NK-92 treated with Interleukin-12 subunit alpha and Interleukin-12 subunit beta, amount 100 ng/mL, for 24 hours (cell line): ENCODE data around the gene BTBD9.
"Not testable (repeated sequence)": the region's sequence is repeated elsewhere in the genome, so short reads cannot be mapped to it uniquely, and the experiment has no call there.

Source experiments
- DNase-seq: peaks from one replicate; lab custom pipeline; 2025; lab: John Stamatoyannopoulos, UW

Gene BTBD9

DNA sequence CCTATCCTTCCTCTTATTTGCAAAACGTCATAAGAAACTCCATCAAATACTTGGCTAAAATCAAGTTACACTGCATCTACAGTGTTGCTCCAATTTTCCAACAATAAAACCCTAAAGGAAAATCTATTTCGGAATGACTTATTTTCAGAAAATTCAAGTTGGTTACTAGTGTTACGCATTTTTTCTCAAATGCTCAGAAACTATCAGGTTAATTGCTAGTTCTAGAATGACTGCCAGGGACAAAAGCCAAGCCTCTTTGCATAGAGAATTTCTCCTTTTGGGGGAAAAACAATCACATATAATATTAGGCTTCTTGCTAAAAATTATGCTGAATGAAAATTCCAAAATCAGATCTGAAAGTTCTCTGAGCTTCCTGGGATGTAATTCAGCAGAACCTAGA is 210.2 kb downstream of the BTBD9 start:
- DNase-seq, result no peak

- no peak for DNase-seq
Observed at GRCh38 chr6:38427492-38428210, 212.1 kb downstream of the BTBD9 start.

DNA sequence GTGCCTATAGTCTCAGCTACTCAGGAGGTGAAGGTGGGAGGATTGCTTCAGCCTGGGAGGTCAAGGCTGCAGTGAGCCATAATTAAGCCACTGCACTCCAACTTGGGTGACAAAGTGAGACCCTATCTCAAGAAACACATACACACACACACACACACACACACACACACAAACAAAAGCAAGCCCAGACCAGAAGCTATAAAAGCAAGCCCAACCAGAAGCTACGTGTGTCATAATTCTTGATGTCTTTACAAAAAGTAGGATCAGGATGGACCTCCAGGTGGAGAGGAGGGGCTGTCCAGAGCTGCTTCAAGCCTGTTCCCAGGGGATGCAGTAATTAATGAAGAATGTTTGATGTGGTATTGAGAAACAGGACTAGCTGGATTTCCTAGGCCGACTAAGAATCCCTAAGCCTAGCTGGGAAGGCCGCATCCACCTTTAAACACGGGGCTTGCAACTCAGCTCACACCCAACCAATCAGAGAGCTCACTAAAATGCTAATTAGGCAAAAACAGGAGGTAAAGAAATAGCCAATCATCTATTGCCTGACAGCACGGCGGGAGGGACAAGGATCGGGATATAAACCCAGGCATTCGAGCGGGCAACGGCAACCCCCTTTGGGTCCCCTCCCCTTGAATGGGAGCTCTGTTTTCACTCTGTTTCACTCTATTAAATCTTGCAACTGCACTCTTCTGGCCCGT is 213.8 kb downstream of the BTBD9 start:
- not testable (repeated sequence) for DNase-seq

- no peak for DNase-seq
Observed at GRCh38 chr6:38423746-38424145, 216.0 kb downstream of the BTBD9 start.

- no peak for DNase-seq
Observed at GRCh38 chr6:38420207-38420606, 219.5 kb downstream of the BTBD9 start.

DNA sequence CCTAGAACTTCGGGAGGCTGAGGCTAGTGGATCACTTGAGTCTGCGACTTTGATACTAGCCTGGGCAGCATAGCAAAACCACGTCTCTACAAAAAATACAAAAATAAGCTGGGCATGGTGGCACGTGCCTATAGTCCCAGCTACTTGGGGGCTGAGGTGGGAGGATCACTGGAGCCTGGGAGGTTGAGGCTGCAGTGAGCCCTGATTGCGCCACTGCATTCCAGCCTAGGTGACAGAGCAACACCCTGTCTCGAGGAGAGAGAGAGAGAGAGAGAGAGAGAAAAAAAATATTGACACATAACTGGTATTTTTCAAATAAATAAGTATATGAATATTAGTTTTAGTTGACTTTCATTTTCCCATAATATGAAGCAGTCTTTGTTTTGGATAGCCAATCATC is 222.2 kb downstream of the BTBD9 start:
- DNase-seq, result no peak

GRCh38 chr6:38415231-38416005 is 224.3 kb downstream of the BTBD9 start:
- DNase-seq, result no peak

- DNase-seq, result no peak
Observed at GRCh38 chr6:38413102-38413800, 226.5 kb downstream of the BTBD9 start.

DNA sequence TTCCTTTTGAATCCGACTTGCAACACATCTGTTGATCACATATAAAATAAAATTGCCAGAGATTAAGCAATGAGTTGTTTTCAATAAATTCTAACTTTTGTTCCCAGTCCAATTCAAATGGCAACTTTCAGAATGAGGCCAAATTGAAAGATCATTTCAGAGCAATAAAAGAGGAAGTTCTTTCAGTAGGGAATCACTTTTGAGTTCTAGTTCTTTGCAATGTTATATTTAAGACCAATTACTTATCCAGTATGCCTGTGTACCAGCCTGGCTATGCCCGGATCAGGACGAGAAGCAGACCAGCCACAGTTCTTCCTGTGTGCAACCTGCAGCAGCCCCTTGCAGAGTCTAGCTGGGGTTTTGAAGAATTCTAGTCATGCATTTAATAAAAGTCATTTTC is 232.5 kb downstream of the BTBD9 start:
- no peak for DNase-seq

DNA sequence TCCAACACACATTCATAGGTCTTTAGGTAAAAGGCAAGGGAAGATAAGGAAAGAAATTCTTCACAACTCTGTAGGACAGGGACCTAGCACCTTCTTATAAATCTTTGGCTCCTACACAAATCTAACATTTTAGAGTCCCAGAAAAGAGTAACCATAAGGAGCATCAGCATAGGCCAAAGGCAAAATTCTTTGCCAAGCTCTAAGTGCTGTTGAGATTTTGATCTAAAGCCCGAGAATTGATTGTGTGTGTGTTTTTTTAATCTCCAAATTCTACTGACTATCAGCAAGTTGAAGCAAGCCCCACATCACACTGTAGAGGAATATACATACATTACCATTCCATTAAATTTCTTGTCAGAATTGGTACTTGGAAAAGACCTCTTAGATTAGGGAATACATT is 233.6 kb downstream of the BTBD9 start:
- no peak for DNase-seq

DNA sequence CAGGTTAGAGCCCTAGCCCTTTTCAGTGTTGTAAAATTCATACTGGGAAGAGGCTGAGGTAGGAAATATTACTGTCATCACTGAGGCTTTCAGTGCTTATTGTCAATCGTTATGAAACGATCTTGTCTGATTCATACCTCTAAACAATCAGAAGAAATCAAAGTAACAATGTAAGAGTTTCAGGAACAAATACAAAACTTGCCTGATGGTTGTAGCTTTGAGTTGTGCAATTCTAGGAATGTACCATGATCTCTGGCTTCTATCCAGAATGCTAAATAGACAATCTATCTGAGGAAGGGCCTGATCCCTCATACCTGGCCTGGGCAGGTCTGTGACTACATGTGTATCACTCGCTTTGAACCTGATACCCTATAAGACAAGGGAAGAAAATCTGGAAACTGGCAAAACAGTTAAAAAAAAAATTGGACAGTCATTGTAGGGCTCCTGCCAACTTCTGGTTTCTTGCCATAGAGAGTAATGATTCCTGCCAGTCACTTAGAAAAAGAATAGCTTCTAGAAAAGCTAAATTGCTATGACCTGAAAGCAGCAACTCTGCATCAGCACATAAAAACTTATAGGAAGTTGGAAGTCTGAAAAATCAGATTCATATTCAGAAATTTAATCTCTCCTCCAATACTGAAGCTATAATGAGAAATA is 234.7 kb downstream of the BTBD9 start:
- no peak for DNase-seq

- DNase-seq, result no peak
Observed at GRCh38 chr6:38404355-38404754, 235.4 kb downstream of the BTBD9 start.

- DNase-seq, result no peak
Observed at GRCh38 chr6:38403548-38403947, 236.2 kb downstream of the BTBD9 start.

DNA sequence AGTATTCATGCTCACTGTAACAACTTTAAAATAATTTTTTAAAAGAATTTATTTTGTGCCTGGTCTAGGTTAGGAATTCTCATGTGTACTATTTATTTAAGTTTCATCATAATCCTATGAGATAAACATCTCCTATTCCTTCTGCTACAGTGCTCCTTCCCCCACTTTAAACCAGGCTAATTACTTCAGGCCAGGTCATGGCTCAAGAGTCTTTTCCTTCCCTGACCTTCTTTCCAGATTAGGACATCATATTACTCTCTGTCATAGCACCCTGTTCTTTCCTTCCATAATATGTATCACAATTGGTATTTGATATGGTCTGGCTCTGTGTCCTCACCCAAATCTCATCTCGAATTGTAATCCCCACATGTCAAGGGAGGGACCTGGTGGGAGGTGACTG is 239.0 kb downstream of the BTBD9 start:
- DNase-seq, result no peak

DNA sequence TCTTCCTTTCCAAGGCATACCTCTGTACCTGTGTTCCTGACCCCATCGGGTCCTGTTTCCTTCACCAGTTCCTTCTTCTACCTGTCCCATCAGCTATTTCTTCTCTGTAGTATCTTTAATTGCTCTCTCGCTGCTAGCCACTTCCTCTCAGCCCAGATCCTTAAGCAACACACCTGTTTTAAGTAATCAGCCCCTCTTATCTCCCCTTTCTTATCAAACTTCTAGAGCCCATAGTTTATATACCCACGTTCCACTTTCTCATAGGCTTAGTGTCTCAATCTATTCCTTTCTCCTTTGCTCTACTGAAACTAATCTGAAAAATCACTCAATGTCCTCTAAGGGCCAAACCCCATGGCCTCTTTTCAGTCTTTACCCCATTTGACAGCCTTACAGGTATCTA is 239.6 kb downstream of the BTBD9 start:
- no peak for DNase-seq

- DNase-seq, result no peak
Observed at GRCh38 chr6:38396209-38396608, 243.5 kb downstream of the BTBD9 start.

GRCh38 chr6:38393986-38394385 is 245.7 kb downstream of the BTBD9 start:
- no peak for DNase-seq

DNA sequence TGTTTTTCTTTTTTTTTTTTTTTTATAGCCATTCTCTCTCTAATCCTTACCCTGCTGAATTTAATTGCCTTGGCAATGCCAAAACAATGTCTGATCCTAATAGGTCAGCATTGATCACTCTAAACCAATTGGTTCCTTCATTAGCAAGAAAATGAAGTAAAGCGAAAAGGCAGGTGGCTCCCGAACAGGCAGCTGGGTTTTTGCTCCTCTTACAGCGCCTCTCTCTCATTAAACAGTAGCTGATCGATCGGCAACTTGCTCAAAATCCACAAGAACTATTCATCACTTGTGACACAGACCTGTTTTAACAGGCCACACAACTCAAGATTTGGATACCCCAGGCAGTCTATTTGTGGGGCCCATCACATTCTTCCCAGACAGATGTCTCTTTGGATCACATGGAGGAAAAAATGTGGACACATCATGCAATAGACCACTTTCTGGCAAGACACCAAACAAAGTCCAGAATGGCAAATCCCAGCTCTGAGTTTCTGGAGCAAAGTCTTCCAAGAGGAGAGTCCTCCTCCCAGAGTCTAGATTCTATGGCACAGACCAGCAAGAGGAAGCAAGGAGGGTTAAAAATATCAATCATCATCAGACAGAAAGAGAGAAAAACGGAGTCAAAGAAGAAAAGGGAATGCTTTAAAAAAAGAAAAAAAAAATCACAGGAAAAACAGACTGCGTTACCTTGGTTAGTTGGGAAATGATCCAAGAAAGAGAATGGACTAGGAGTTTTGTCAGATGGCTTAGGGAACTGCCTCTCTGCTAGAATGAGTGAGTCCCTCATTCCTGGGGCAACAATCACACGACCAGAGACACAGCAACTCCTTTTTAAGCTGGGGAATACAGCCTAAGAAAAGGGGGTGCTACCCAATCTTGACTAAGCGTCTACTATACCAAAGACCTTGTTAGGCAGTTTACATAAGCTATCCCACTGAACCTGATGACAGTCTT is 247.8 kb downstream of the BTBD9 start:
- DNase-seq, result no peak

GRCh38 chr6:38391206-38391605 is 248.5 kb downstream of the BTBD9 start:
- DNase-seq, result no peak

DNA sequence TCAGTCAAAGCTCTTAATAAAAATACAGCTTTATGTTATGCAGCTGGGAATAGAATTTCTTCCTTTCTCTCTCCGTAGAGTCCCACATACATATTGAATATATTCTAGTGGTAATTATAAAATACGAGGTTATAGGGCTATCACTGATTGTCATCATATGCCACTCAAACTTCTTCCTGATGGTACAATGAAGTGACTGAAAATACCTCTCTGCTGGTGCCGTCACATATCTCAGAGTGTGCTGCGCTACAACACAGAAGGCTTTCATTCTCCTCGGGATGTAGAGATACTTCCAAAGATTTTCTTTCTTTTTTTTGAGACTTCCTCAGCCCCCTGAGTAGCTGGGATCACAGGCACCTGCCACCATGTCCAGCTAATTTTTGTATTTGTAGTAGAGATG is 249.9 kb downstream of the BTBD9 start:
- DNase-seq, result no peak

DNA sequence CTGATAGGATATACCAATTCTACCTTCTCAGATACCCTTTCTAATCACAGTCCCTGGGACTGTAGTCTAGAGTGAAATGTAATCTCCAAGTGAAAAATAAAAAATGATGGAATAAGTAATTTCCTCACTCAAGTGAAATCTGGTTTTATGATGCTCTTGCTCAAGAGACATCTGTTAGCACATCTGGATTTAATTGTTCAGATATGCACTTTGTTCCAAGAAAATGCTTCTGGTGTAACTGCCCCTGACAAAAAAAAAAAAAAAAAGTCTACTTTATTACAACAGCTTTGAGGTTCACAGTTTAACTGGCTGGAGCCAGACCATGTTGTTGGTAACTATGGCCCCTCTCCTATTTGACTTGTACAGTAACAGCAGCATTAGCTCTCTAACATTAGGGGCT is 251.8 kb downstream of the BTBD9 start:
- DNase-seq, result no peak
